ENCODE measurements around the gene ZP3.
"Not testable (repeated sequence)": the region's sequence is repeated elsewhere in the genome, so short reads cannot be mapped to it uniquely, and the experiment has no call there.

The ZP3 gene

DNA sequence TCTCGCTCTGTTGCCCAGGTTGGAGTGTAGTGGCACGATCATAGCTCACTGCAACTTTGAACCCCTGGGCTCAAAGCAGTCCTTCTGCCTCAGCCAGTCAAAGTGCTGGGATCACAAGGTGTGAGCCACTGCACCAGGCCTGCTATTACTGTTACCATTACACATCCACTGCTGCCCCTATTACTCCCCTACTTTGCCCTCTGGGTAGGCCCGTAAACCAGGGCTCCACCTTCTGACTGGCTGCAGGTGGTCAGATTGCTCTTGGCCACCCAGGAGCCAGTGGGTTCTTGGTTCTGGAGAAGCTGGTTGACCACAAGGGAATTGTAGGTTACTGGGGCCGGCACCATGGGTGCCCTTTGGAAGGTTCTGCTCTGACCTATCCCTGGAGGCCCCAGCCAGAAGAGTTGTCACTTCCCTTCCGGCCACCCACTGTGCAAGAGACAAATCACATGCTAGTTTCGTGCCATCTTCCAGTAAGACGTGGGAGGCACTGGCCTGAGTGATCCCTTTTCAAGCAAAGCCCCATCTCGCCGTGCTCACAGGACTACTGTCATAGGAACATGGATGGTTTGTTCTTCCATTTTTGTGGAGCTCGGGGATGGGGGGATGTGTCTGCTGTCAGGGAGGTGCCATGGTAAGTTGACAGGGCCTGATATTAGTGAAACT, 46.9 kb downstream of the ZP3 start:
- H3K4me3 ChIP-seq (ENCODE audit: low read depth, low read length); DNase-seq (ENCODE audit: low read depth): not testable (repeated sequence)

DNA sequence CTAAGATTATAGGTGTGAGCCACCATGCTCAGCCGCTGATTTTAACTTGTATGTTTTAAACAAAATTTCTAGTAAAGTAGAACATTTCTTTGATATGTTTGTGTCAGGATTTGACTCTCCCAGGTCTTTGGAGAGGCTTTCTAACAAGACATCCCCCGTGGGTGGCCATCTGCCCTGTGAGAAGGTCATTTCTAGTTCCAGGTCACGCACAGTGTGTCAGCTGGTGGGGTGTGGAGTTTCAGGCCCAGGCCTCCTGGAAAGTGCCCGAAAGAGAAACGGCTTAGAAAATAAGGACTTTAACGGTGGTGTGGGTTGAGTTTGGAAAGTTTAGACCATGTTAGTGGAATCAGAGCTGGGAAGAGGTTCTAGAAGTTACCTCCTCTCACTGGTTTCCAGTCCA, 48.3 kb downstream of the ZP3 start:
- not testable (repeated sequence) for DNase-seq (ENCODE audit: low read depth); H3K4me3 ChIP-seq (ENCODE audit: low read depth, low read length)

DNA sequence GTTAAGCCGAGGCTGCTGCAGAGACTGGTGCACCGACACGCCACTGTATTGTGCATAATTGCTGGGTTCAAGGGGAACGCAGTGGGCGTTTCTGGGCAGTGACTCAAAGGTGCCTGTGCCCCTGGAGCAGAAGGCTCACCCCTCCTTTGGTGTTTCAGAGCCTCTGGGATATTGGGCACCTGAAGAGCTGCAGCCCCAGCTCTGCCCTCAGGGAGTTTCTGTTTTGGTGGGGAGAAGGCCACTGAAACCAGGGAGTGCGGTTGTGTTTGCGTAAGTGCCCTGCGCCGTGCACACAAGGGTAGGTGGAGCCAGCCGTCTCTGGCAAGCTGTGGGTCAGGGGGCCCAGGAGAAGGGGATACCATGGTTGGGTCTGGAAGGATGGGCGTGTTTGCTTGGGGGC, 51.5 kb downstream of the ZP3 start:
- DNase-seq (ENCODE audit: low read depth); H3K4me3 ChIP-seq (ENCODE audit: low read depth, low read length): not testable (repeated sequence)

DNA sequence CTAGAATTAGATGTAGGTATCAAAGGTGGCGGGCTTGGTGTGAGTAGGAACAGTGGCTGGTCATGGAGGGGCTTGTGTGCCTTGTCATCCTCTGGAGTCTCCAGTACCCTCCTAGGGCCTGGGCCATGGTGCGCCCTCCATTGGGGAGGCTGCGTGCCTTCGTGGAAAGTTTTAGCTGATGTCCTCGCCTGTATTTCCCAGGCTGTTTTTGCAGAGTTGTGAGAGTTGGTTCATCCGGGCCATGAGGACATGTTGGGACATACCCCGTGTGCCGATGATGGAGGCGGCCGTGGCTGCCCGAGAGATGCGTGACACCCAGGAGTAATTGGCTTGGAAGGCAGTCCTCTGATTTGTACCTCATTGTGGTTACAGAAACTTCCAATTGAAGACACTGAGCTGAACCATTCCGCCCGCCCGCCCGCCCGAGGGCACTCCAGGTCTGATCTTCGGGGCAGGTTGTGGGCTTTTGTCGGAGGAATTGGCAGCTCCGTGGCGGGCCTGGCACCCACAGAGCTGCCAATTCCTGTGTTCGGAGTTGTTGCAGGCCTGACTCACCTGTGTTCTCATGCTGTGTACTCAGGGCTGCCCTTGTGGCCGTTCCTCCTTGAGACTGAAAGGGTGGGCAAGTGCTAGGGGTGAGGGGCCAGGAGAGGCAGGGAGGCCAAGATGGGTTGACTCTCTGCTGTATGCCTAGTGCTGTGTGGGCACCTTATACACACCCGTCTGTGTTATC, 52.2 kb downstream of the ZP3 start:
- DNase-seq (ENCODE audit: low read depth); H3K4me3 ChIP-seq (ENCODE audit: low read depth, low read length): not testable (repeated sequence)

DNA sequence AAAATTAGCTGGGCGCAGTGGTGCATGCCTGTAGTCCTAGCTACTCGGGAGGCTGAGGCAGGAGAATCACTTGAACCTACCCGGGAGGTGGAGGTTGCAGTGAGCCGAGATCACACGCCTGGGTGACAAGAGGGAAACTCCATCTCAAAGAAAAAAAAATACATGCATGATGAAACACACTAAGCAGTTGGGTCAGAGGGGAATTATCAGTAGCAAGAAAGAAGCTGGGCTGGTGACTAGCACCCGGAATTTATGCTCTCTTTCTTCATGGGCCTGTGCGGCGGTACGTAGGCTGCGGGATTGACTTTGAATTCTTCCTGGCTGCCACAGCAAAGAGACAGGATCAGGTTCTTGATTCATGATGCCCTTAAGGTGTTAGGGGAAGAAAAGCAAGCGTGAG, 54.9 kb downstream of the ZP3 start:
- H3K4me3 ChIP-seq (ENCODE audit: low read depth, low read length); DNase-seq (ENCODE audit: low read depth): not testable (repeated sequence)

DNA sequence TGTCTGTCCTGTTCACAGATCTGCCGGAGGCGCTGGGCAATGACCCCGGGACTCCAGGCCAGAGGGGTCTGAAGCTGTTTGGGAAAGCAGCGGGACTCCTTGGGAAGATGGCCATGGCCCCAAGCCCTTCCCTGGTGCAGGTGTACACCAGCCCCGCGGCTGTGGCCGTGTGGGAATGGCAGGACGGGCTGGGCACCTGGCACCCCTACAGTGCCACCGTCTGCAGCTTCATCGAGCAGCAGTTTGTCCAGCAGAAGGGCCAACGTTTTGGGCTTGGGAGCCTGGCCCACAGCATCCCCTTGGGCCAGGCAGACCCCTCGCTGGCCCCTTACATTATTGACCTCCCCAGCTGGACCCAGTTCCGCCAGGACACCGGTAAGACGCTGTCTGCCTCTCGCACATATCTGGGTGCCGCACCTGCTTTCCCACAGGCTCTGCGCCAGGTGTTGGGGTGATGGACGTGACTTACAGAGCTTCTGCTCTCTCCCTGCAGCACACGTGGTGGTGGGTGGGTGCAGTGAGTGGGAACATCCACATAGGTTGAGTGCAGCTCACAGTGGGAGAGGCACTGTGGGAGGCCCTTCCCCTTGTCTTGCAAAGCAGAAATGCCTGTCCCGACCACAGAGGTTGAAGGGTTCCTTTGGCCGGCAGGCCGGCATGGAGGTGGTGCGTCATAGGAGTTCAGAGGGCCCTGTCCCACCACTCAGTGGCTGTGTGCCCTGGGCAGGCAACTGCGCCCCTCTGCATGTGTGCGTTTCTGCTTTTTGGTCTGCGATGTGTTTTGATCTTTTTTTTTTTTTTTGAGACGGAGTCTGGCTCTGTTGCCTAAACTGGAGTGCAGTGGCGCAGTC, 55.9 kb downstream of the ZP3 start:
- not testable (repeated sequence) for DNase-seq (ENCODE audit: low read depth); H3K4me3 ChIP-seq (ENCODE audit: low read depth, low read length)

DNA sequence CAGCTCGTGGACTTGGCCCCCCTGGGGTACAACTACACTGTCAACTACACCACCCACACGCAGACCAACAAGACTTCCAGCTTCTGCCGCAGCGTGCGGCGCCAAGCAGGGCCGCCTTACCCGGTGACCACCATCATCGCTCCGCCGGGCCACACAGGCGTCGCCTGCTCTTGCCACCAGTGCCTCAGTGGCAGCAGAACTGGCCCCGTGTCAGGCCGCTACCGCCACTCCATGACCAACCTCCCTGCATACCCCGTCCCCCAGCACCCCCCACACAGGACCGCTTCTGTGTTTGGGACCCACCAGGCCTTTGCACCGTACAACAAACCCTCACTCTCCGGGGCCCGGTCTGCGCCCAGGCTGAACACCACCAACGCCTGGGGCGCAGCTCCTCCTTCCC, 57.9 kb downstream of the ZP3 start:
- not testable (repeated sequence) for H3K4me3 ChIP-seq (ENCODE audit: low read depth, low read length); DNase-seq (ENCODE audit: low read depth)

DNA sequence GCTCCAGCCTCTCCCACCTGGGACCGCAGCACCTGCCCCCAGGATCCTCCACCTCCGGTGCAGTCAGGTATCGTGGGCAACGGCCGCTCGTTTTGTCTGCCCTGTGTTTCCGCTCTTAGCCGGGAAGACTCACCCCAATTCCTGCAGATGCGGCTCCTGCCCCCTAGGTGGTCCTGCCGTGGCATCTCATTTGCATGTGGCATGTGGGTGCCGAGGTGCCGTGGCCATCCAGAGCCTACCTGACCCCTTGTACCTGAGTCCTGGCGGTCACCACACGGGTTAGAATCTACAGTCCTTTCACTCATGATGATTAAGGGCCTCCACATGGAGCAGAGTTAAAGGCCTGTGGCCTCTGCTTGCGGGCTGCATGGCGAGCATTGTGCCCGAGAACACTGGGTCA, 58.3 kb downstream of the ZP3 start:
- H3K4me3 ChIP-seq (ENCODE audit: low read depth, low read length); DNase-seq (ENCODE audit: low read depth): not testable (repeated sequence)

DNA sequence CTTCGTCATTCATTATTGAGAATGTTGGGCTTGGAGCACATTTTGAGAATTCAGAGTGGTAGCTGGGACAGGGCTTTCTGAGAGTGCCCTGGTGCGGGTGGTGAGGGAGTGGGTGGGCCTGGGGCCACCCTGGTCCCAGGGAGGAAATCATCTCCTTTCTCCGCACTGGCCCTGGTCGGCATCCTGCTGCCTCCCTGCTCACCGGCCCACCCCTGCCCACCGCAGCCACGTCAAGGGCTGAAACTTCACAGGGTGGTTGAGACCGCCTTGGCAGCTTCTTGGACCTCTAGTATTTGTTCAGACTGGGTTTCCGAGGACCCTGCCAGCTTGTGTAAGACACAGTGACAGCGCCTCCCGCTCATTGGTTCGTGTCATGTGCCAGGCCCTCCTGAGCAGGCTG, 59.7 kb downstream of the ZP3 start:
- not testable (repeated sequence) for H3K4me3 ChIP-seq (ENCODE audit: low read depth, low read length); DNase-seq (ENCODE audit: low read depth)

DNA sequence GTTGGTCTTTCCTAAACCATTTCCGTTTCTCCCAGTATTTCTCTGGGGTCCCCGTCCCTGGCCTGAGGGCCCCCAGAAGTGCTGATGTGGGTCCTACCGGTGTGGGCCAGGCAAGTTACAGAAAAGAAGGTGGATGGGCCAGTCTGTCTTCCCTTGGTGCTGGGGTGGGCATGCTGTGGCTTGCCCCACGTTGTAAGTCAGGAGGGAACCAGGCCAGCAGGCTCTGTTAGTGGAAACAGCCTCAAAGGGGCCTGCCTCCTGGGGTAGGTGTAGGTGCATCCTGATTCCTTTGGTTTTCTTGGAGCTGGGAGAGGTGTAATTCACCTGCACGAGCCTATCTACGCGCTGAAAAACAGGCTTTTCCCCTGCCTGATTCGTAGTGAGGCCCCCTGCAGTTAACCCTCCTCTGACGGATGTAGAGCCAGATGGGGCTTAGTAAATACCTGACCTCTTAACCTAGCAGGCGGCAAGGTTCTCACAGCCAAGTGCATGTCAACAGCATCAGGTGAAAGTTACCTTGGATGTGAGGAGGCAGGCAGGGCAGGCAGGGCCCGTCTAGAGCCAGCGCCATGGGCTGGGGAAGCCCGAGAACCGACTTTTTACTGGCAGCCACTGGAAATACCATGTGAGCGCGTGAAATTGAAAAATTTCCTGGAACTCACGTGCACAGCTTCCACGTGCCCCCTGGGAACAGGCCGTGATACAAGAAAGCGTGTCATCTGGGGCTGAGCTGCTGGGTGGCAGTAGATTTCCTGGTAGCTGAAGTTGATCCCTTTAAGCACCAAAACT, 61.3 kb downstream of the ZP3 start:
- H3K4me3 ChIP-seq (ENCODE audit: low read depth, low read length); DNase-seq (ENCODE audit: low read depth): not testable (repeated sequence)

DNA sequence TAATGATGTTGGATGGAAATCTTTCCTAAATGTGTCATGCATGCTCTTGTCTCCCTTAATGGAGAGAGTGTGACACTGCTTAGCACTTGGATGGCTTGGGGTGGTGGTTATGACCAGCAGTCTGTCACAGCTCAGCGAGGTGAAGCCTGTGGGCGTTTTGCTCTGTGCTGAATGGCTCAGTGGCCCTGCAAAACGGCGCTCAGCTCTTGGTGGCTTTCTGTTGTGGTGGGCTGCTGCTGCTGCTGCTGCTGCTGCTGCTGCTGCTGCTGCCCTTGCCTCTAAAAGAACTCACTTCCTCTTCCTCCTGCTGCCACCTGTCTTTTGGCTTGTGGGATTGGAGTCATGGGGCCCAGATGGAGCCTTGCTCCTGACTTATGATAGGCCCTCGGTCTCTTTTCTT, 61.9 kb downstream of the ZP3 start:
- DNase-seq (ENCODE audit: low read depth); H3K4me3 ChIP-seq (ENCODE audit: low read depth, low read length): not testable (repeated sequence)

DNA sequence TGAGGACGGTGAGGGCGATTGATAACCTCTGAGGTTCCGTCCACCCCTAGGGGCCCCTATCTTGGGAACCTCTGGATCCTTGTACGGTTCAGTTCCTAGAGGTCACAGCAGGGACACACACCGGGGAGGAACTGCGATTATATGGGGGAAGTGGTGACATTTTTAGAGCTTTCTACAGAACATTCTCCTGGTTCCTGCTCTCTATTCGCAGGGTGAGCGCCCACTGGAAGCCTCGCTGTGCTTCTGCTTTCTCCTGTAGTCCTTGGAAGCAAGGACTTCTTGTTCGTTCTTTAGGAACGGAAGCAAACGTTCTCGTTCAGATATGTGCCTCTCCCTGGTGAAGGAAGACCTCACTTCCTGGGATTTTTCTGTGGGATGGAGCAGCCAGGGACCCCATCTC, 63.2 kb downstream of the ZP3 start:
- not testable (repeated sequence) for DNase-seq (ENCODE audit: low read depth); H3K4me3 ChIP-seq (ENCODE audit: low read depth, low read length)
